NCI-H2081 treated with DMSO at 0.1 percent for 48 hours (cell line): ENCODE data around the gene PDZD7.
"Not testable (repeated sequence)": the region's sequence is repeated elsewhere in the genome, so short reads cannot be mapped to it uniquely, and the experiment has no call there.

Source experiments
- DNase-seq: peaks from one replicate; lab custom pipeline; 2025; lab: John Stamatoyannopoulos, UW

The PDZD7 gene

GRCh38 chr10:100982916-100983830 lies 47.8 kb downstream of the PDZD7 start:
- DNase-seq = no peak

GRCh38 chr10:100981178-100981772 lies 49.7 kb downstream of the PDZD7 start:
- DNase-seq = no peak

- DNase-seq = no peak
These were observed 50.2 kb downstream of the PDZD7 start for GRCh38 chr10:100980711-100981110.

GRCh38 chr10:100980311-100980710 lies 50.6 kb downstream of the PDZD7 start:
- DNase-seq = no peak

GRCh38 chr10:100979791-100980272 lies 51.1 kb downstream of the PDZD7 start:
- DNase-seq = no peak

GRCh38 chr10:100978901-100979195 lies 52.1 kb downstream of the PDZD7 start:
- DNase-seq = no peak

- no peak for DNase-seq
These were observed 52.6 kb downstream of the PDZD7 start for GRCh38 chr10:100978121-100978900.

- no peak for DNase-seq
These were observed 53.5 kb downstream of the PDZD7 start for GRCh38 chr10:100977436-100977835.

- DNase-seq = no peak
These were observed 54.0 kb downstream of the PDZD7 start for GRCh38 chr10:100976906-100977305.

GRCh38 chr10:100975397-100975796 lies 55.5 kb downstream of the PDZD7 start:
- not testable (repeated sequence) for DNase-seq

GRCh38 chr10:100972904-100973535 lies 57.9 kb downstream of the PDZD7 start:
- DNase-seq = no peak

- DNase-seq = no peak
These were observed 58.6 kb downstream of the PDZD7 start for GRCh38 chr10:100972115-100972903.

- no peak for DNase-seq
These were observed 59.8 kb downstream of the PDZD7 start for GRCh38 chr10:100970914-100971811.

- DNase-seq = no peak
These were observed 60.6 kb downstream of the PDZD7 start for GRCh38 chr10:100970076-100970913.

- DNase-seq = no peak
These were observed 61.5 kb downstream of the PDZD7 start, which contains the start of gene SEMA4G for GRCh38 chr10:100969187-100970075. Gene SEMA4G, plus strand, starts transcription at chr10:100969504. Its CDS starts 3,409 bp downstream, at chr10:100972913.

GRCh38 chr10:100968863-100969186 lies 62.1 kb downstream of the PDZD7 start:
- no peak for DNase-seq

GRCh38 chr10:100968062-100968736 lies 62.7 kb downstream of the PDZD7 start:
- DNase-seq = no peak

- DNase-seq = no peak
These were observed 63.6 kb downstream of the PDZD7 start for GRCh38 chr10:100967332-100967731.
